Skeletal muscle satellite cell (primary cell): ENCODE data around the gene MRO.

Experiments
- H3K27me3 ChIP-seq: 2 replicates; pipeline ENCODE4 v1.7.0; 2013; ENCODE audit warnings: low read length; ENCODE audit not compliant: control insufficient read depth, insufficient read depth
- H3K36me3 ChIP-seq: 2 replicates; pipeline ENCODE4 v1.7.0; 2013; ENCODE audit warnings: mild to moderate bottlenecking, control low read depth, low read length; ENCODE audit not compliant: insufficient read depth
- H3K4me1 ChIP-seq: 2 replicates; pipeline ENCODE4 v1.7.0; 2013; ENCODE audit warnings: low read length; ENCODE audit not compliant: control insufficient read depth, insufficient read depth
- H3K4me2 ChIP-seq: 2 replicates; pipeline ENCODE4 v1.7.0; 2013; ENCODE audit warnings: mild to moderate bottlenecking, low read length
- H3K4me3 ChIP-seq: 2 replicates; pipeline ENCODE4 v1.7.0; 2013; ENCODE audit warnings: low read length
- H3K9ac ChIP-seq: 2 replicates; pipeline ENCODE4 v1.7.0; 2013; ENCODE audit warnings: mild to moderate bottlenecking, low read depth, low read length, moderate library complexity
- H3K9me3 ChIP-seq: replicated peaks from 2 replicates; pipeline ENCODE4 v1.7.0; 2013; ENCODE audit warnings: mild to moderate bottlenecking, control low read depth, low read length

Gene MRO

GRCh38 chr18:50832754-50833153 lies 12.9 kb upstream of the MRO start:
- no peak overlapping the region for H3K4me2 ChIP-seq
- H3K4me3 ChIP-seq, result no peak overlapping the region
- H3K27me3 ChIP-seq, result peaks cover 18% of the 10 kb centered on the region
- no peak overlapping the region for H3K9ac ChIP-seq
- H3K4me1 ChIP-seq, result peaks cover 5% of the 10 kb centered on the region
- H3K9me3 ChIP-seq, result no peaks in the 10 kb centered on the region
- H3K36me3 ChIP-seq, result no peaks in the 10 kb centered on the region

- no peak overlapping the region for H3K9ac ChIP-seq
Observed at GRCh38 chr18:50830544-50830943, 10.7 kb upstream of the MRO start.

GRCh38 chr18:50829644-50830043 lies 9.8 kb upstream of the MRO start:
- H3K36me3 ChIP-seq, result no peaks in the 10 kb centered on the region
- H3K4me1 ChIP-seq, result no peaks in the 10 kb centered on the region

More at GRCh38 chr18:50830544-50830943, 10.7 kb upstream of the MRO start:
- no peaks in the 10 kb centered on the region for H3K4me1 ChIP-seq
- no peaks in the 10 kb centered on the region for H3K9me3 ChIP-seq
- no peaks in the 10 kb centered on the region for H3K36me3 ChIP-seq
- no peak overlapping the region for H3K4me2 ChIP-seq
- peaks cover 19% of the 10 kb centered on the region for H3K27me3 ChIP-seq
- H3K4me3 ChIP-seq, result no peak overlapping the region

GRCh38 chr18:50826027-50826426 lies 6.2 kb upstream of the MRO start:
- H3K4me3 ChIP-seq, result no peak overlapping the region
- H3K9ac ChIP-seq, result no peak overlapping the region
- no peaks in the 10 kb centered on the region for H3K9me3 ChIP-seq
- H3K4me1 ChIP-seq, result no peaks in the 10 kb centered on the region
- H3K4me2 ChIP-seq, result no peak overlapping the region
- no peaks in the 10 kb centered on the region for H3K36me3 ChIP-seq
- peaks cover 9% of the 10 kb centered on the region for H3K27me3 ChIP-seq

More at GRCh38 chr18:50829644-50830043, 9.8 kb upstream of the MRO start:
- no peak overlapping the region for H3K4me2 ChIP-seq
- H3K9me3 ChIP-seq, result no peaks in the 10 kb centered on the region
- H3K27me3 ChIP-seq, result peaks cover 15% of the 10 kb centered on the region
- H3K4me3 ChIP-seq, result no peak overlapping the region
- H3K9ac ChIP-seq, result no peak overlapping the region

GRCh38 chr18:50825621-50826020 lies 5.8 kb upstream of the MRO start:
- Histone ChIP-seq H3K4me1 (no peaks in the 10 kb centered on the region), H3K4me2 (no peak overlapping the region), H3K36me3 (no peaks in the 10 kb centered on the region), H3K9me3 (no peaks in the 10 kb centered on the region), H3K27me3 (peaks cover 8% of the 10 kb centered on the region), H3K4me3 (no peak overlapping the region), H3K9ac (no peak overlapping the region)

- Histone ChIP-seq H3K27me3 (peaks cover 10% of the 10 kb centered on the region), H3K4me2 (no peak overlapping the region), H3K4me3 (no peak overlapping the region), H3K4me1 (peaks cover 19% of the 10 kb centered on the region), H3K9ac (no peak overlapping the region), H3K9me3 (no peaks in the 10 kb centered on the region), H3K36me3 (no peaks in the 10 kb centered on the region)
Observed at GRCh38 chr18:50822756-50823155, 2.9 kb upstream of the MRO start.

GRCh38 chr18:50820901-50821520 lies 1.2 kb upstream of the MRO start:
- Histone ChIP-seq H3K4me3 (no peak overlapping the region), H3K9ac (no peak overlapping the region), H3K36me3 (no peaks in the 10 kb centered on the region), H3K4me2 (no peak overlapping the region), H3K9me3 (no peaks in the 10 kb centered on the region), H3K27me3 (peaks cover 8% of the 10 kb centered on the region), H3K4me1 (peaks cover 22% of the 10 kb centered on the region)

- Histone ChIP-seq H3K9ac (no peak overlapping the region), H3K9me3 (no peaks in the 10 kb centered on the region), H3K36me3 (no peaks in the 10 kb centered on the region), H3K4me2 (peak overlapping the region; percentile 87), H3K27me3 (peaks cover 11% of the 10 kb centered on the region), H3K4me1 (peaks cover 22% of the 10 kb centered on the region), H3K4me3 (peak overlapping the region; percentile 63)
Observed at GRCh38 chr18:50819027-50819727, 639 bp downstream of the MRO start.

GRCh38 chr18:50816419-50817166 lies 3.2 kb downstream of the MRO start:
- Histone ChIP-seq H3K4me1 (peaks cover 22% of the 10 kb centered on the region), H3K4me2 (no peak overlapping the region), H3K4me3 (no peak overlapping the region), H3K9me3 (no peaks in the 10 kb centered on the region), H3K27me3 (peaks cover 14% of the 10 kb centered on the region), H3K9ac (no peak overlapping the region), H3K36me3 (no peaks in the 10 kb centered on the region)

- Histone ChIP-seq H3K4me2 (no peak overlapping the region), H3K4me3 (no peak overlapping the region), H3K9me3 (no peaks in the 10 kb centered on the region), H3K9ac (no peak overlapping the region), H3K36me3 (no peaks in the 10 kb centered on the region), H3K4me1 (peaks cover 14% of the 10 kb centered on the region), H3K27me3 (peaks cover 14% of the 10 kb centered on the region)
Observed at GRCh38 chr18:50814395-50814794, 5.4 kb downstream of the MRO start.

- Histone ChIP-seq H3K4me3 (no peak overlapping the region), H3K9ac (no peak overlapping the region), H3K9me3 (no peaks in the 10 kb centered on the region), H3K27me3 (peaks cover 14% of the 10 kb centered on the region), H3K4me2 (no peak overlapping the region), H3K36me3 (no peaks in the 10 kb centered on the region), H3K4me1 (peaks cover 10% of the 10 kb centered on the region)
Observed at GRCh38 chr18:50813353-50813752, 6.5 kb downstream of the MRO start.
